Breast epithelium (tissue), 4 donors: Measurements from ENCODE around the gene RCOR2. TPM values are rescaled to one million over a fixed set of nuclear protein-coding genes. Genes with fewer than 3 reads are reported as not detected.

Experiments used
- DNase-seq, 2 donors: peaks; one replicate each; pipeline ENCODE4 v3.0.0-alpha.2; 2019; ENCODE audit warnings: low spot score in 2 of 2
- H3K27ac ChIP-seq, 2 donors: fragments of 200-600 bp; sonication (generic) in 1 of 2; one replicate each; pipeline ENCODE4 v1.5.1; 2016 to 2019; ENCODE audit warnings: mild to moderate bottlenecking in 1 of 2
- H3K27me3 ChIP-seq, 2 donors: fragments of 200-600 bp; sonication (generic) in 1 of 2; one replicate each; pipeline versions ENCODE4 v1.5.1 to v1.6.0; 2017 to 2019; ENCODE audit warnings: control low read depth in 1 of 2, mild to moderate bottlenecking in 1 of 2
- H3K36me3 ChIP-seq: fragments of 200-600 bp; one replicate; pipeline ENCODE4 v1.5.1; 2019
- H3K4me1 ChIP-seq, 2 donors: fragments of 200-600 bp; sonication (generic); one replicate each; pipeline ENCODE4 v1.5.1; 2016 to 2019; ENCODE audit warnings: control low read depth in 1 of 2
- H3K4me3 ChIP-seq, 3 donors: fragments of 200-600 bp; sonication (generic); 1 replicate in 2 of 3; 2 replicates in 1 of 3; pipeline ENCODE4 v1.5.1; 2016 to 2019; ENCODE audit warnings: mild to moderate bottlenecking in 3 of 3, moderate library complexity in 2 of 3
- H3K9me3 ChIP-seq, 2 donors: fragments of 200-600 bp; sonication (generic) in 1 of 2; one replicate each; pipeline ENCODE4 v1.5.1; 2016 to 2019; ENCODE audit warnings: control low read depth in 1 of 2
- POLR2A ChIP-seq: fragments of 450-650 bp; IDR thresholded peaks from one replicate; pipeline ENCODE4 v1.6.1; 2016; ENCODE audit warnings: antibody characterized with exemption, mild to moderate bottlenecking, moderate library complexity
- POLR2AphosphoS5 ChIP-seq, 3 donors: sonication (generic); formaldehyde crosslinking; IDR thresholded peaks; one replicate each; pipeline ENCODE4 v1.6.1; 2017; ENCODE audit warnings: antibody characterized with exemption in 3 of 3
- intact Hi-C: fragments of 100-400 bp; cut with DNase I; formaldehyde crosslinking; loops from one replicate; pipeline ENCODE4 v1.15.1; 2023; ENCODE audit warnings: low total_unique reads
- total RNA-seq, 3 donors: library from RNA; depleted of rRNA; stranded (reverse); fragments of >200 nt; gene quantifications; one replicate each; pipeline ENCODE4 v1.1.0, GENCODE V29; 2016
- TF ChIP-seq, protein P1 (sequence below), 3 donors: fragments of 450-650 bp; IDR thresholded peaks; one replicate each; pipeline ENCODE4 v1.5.1; 2016 to 2017; ENCODE audit warnings: antibody characterized with exemption in 3 of 3, mild to moderate bottlenecking in 3 of 3, moderate library complexity in 3 of 3

RCOR2 gene
- total RNA-seq, 3 donors from 2014 or later, result 0.16 to 0.33 (median 0.29) TPM

DNA sequence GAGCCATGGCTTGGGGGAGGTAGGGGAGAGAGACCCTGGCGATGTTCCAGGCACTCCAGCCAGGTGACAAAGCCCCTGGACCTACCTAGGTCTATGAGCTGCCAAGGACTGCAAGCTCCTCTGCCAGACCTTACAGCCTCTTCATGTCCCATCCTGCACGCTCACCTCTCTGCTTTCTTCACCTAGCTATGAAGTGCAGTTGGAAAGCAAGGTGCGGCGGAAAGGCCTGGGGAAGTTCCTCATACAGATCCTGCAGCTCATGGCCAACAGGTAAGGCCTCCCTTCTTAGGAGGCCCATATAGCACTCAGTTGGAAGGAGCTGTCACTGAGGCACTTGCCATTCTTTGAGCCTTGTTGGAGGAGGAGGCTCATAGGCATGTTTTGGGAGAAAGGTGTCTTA, 35.6 kb upstream of the RCOR2 start:
- Histone ChIP-seq H3K4me1 (no peaks in the 10 kb centered on the region), H3K4me3 (peak overlapping the region in 1 of 3 donors; percentile 31), H3K27ac (peak overlapping the region; percentile 22 to 75), H3K27me3 (no peaks in the 10 kb centered on the region), H3K9me3 (no peaks in the 10 kb centered on the region), H3K36me3 (no peaks in the 10 kb centered on the region)
- TF ChIP-seq POLR2AphosphoS5 (IDR thresholded peaks at IDR 0.05), result no peak
- TF ChIP-seq, protein P1, sequence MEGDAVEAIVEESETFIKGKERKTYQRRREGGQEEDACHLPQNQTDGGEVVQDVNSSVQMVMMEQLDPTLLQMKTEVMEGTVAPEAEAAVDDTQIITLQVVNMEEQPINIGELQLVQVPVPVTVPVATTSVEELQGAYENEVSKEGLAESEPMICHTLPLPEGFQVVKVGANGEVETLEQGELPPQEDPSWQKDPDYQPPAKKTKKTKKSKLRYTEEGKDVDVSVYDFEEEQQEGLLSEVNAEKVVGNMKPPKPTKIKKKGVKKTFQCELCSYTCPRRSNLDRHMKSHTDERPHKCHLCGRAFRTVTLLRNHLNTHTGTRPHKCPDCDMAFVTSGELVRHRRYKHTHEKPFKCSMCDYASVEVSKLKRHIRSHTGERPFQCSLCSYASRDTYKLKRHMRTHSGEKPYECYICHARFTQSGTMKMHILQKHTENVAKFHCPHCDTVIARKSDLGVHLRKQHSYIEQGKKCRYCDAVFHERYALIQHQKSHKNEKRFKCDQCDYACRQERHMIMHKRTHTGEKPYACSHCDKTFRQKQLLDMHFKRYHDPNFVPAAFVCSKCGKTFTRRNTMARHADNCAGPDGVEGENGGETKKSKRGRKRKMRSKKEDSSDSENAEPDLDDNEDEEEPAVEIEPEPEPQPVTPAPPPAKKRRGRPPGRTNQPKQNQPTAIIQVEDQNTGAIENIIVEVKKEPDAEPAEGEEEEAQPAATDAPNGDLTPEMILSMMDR (IDR thresholded peaks at IDR 0.05), result no peak
- TF ChIP-seq POLR2A, result no peak
- intact Hi-C loops, result no loop called here
- no peak for DNase-seq

GRCh38 chr11:63951779-63952536, 35.0 kb upstream of the RCOR2 start:
- peak overlapping the region; percentile 22 to 75 for H3K27ac ChIP-seq
- peak in 1 of 2 donors; percentile 60 for DNase-seq
- no peaks in the 10 kb centered on the region for H3K27me3 ChIP-seq
- no peaks in the 10 kb centered on the region for H3K36me3 ChIP-seq
- intact Hi-C loops, result loop anchor here (2.0 kb wide), 1 partner anchor 59 kb away; no protein-coding TSS in a partner anchor
- no peaks in the 10 kb centered on the region for H3K4me1 ChIP-seq
- peak overlapping the region in 1 of 3 donors; percentile 31 for H3K4me3 ChIP-seq
- TF ChIP-seq, protein P1 (IDR thresholded peaks at IDR 0.05), result no peak
- no peak for TF ChIP-seq POLR2A
- TF ChIP-seq POLR2AphosphoS5 (IDR thresholded peaks at IDR 0.05), result no peak
- no peaks in the 10 kb centered on the region for H3K9me3 ChIP-seq

DNA sequence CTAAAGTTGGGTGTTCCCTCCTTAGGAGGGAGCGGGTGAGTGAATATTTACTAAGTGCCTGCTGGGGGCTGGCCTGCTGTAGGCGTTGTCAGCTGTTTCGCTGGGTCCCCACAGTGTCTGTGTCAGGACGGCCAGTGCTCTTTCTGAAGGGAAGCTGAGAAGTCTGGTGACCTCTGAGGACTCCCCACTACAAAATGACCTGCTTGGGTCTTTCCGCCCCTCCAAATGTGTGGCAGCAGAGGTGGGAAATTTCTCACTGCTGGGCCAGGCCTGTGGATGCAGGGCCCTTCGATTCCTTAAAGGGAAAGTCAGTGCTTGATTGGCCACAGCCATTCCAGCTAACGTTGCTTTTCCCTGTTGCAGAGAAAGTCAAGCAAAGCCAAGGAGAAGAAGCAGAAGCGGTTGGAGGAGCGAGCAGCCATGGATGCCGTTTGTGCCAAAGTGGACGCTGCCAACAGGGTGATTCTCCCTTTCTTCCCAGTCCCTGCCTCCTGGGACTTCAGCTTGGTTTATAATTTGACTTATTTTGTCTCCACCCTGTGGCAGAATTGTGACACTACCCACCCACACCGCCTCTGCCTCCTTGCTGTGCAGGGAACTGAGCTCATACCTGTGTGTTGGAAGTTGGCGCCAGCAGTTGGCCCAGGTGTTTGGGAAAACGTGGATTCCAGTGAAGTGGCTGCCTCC, 28.7 kb upstream of the RCOR2 start:
- peak overlapping the region; percentile 70 to 71 for H3K27ac ChIP-seq
- DNase-seq, result peak; percentile 82 to 93
- H3K4me3 ChIP-seq, result peak overlapping the region; percentile 4 to 42 (median 12)
- H3K4me1 ChIP-seq, result peaks cover 0 to 6% of the 10 kb centered on the region in 2 donors
- no peaks in the 10 kb centered on the region for H3K36me3 ChIP-seq
- no peaks in the 10 kb centered on the region for H3K27me3 ChIP-seq
- intact Hi-C loops, result loop anchor here (5.0 kb wide), 1 partner anchor 108 kb away; the partner anchor contains the start of gene MARK2
- TF ChIP-seq, protein P1 (IDR thresholded peaks at IDR 0.05), result peak; percentile 90 to 96 (median 93)
- TF ChIP-seq POLR2A (no peak), POLR2AphosphoS5 (IDR thresholded peaks at IDR 0.05) (peak in 2 of 3 donors; percentile 56 to 69)
- H3K9me3 ChIP-seq, result no peaks in the 10 kb centered on the region

- Histone ChIP-seq H3K36me3 (no peaks in the 10 kb centered on the region), H3K4me1 (peaks cover 0 to 9% of the 10 kb centered on the region in 2 donors), H3K4me3 (no peak overlapping the region), H3K27me3 (no peaks in the 10 kb centered on the region), H3K27ac (peak overlapping the region; percentile 70 to 71), H3K9me3 (no peaks in the 10 kb centered on the region)
- no peak for DNase-seq
- TF ChIP-seq, protein P1 (IDR thresholded peaks at IDR 0.05), result no peak
- TF ChIP-seq POLR2A, result no peak
- TF ChIP-seq POLR2AphosphoS5 (IDR thresholded peaks at IDR 0.05), result no peak
- intact Hi-C loops, result loop anchor here (5.0 kb wide), 1 partner anchor 108 kb away; the partner anchor contains the start of gene MARK2
Observed at GRCh38 chr11:63944987-63945386, 28.0 kb upstream of the RCOR2 start.

- H3K36me3 ChIP-seq, result no peaks in the 10 kb centered on the region
- no peak overlapping the region for H3K4me3 ChIP-seq
- peaks cover 0 to 10% of the 10 kb centered on the region in 2 donors for H3K4me1 ChIP-seq
- H3K27ac ChIP-seq, result no peak overlapping the region
- no peaks in the 10 kb centered on the region for H3K9me3 ChIP-seq
- H3K27me3 ChIP-seq, result no peaks in the 10 kb centered on the region
- no peak for TF ChIP-seq POLR2A
- no peak for TF ChIP-seq POLR2AphosphoS5 (IDR thresholded peaks at IDR 0.05)
- TF ChIP-seq, protein P1 (IDR thresholded peaks at IDR 0.05), result no peak
- DNase-seq, result no peak
- intact Hi-C loops, result no loop called here
Observed at GRCh38 chr11:63942803-63943202, 25.8 kb upstream of the RCOR2 start.
